HAP-1 (cell line): ENCODE measurements around the gene MRPS18A.

Source experiments
- DNase-seq, 2 experiments: peaks; one replicate each; pipeline ENCODE4 v3.0.0-alpha.2; 2016 to 2020; ENCODE audit warnings: low spot score in 2 of 2
- H3K27me3 ChIP-seq: fragments of 250-450 bp; sonication (Bioruptor Pico); 2 replicates; pipeline ENCODE4 v1.5.1; 2020; ENCODE audit warnings: low read depth, mild to moderate bottlenecking, moderate library complexity
- H3K36me3 ChIP-seq: fragments of 250-450 bp; sonication (Bioruptor Pico); replicated peaks from 2 replicates; pipeline ENCODE4 v1.5.1; 2020; ENCODE audit warnings: mild to moderate bottlenecking
- H3K4me1 ChIP-seq: fragments of 250-450 bp; sonication (Bioruptor Pico); 2 replicates; pipeline ENCODE4 v1.5.1; 2020; ENCODE audit warnings: mild to moderate bottlenecking
- H3K4me3 ChIP-seq: fragments of 250-450 bp; sonication (Bioruptor Pico); 2 replicates; pipeline ENCODE4 v1.5.1; 2020; ENCODE audit warnings: mild to moderate bottlenecking, moderate library complexity
- H3K9me3 ChIP-seq: fragments of 250-450 bp; sonication (Bioruptor Pico); 2 replicates; pipeline ENCODE4 v1.5.1; 2020; ENCODE audit warnings: mild to moderate bottlenecking, moderate library complexity
- in situ Hi-C: fragments of 300-500 bp; cut with MboI; formaldehyde crosslinking; loops from 3 replicates; pipeline ENCODE4 v1.14.3; 2020; ENCODE audit warnings: low sequenced_read_pairs, inconsistent platforms, mixed read lengths

MRPS18A gene

GRCh38 chr6:43676962-43677606 lies 10.5 kb downstream of the MRPS18A start:
- H3K27me3 ChIP-seq = no peaks in the 10 kb centered on the region
- H3K4me1 ChIP-seq = no peaks in the 10 kb centered on the region; the same call in 1 of the 2 replicates
- in situ Hi-C loops = no loop called here
- no peak overlapping the region for H3K4me3 ChIP-seq
- H3K9me3 ChIP-seq = no peaks in the 10 kb centered on the region
- no peak for DNase-seq
- H3K36me3 ChIP-seq = peaks cover 78% of the 10 kb centered on the region

- Histone ChIP-seq H3K4me3 (no peak overlapping the region), H3K27me3 (no peaks in the 10 kb centered on the region), H3K9me3 (no peaks in the 10 kb centered on the region), H3K4me1 (no peaks in the 10 kb centered on the region), H3K36me3 (peaks cover 76% of the 10 kb centered on the region)
- DNase-seq = no peak
- in situ Hi-C loops = loop anchor here (25.0 kb wide), 1 partner anchor 412 kb away; no protein-coding TSS in a partner anchor
Observed at GRCh38 chr6:43674921-43675320, 12.7 kb downstream of the MRPS18A start.

GRCh38 chr6:43674291-43674690 lies 13.3 kb downstream of the MRPS18A start:
- H3K4me3 ChIP-seq = no peak overlapping the region
- H3K9me3 ChIP-seq = no peaks in the 10 kb centered on the region
- no peaks in the 10 kb centered on the region for H3K4me1 ChIP-seq
- no peaks in the 10 kb centered on the region for H3K27me3 ChIP-seq
- in situ Hi-C loops = loop anchor here (25.0 kb wide), 1 partner anchor 413 kb away; no protein-coding TSS in a partner anchor
- H3K36me3 ChIP-seq = peaks cover 71% of the 10 kb centered on the region
- DNase-seq = no peak

GRCh38 chr6:43673444-43674084 lies 14.0 kb downstream of the MRPS18A start:
- in situ Hi-C loops = loop anchor here (25.0 kb wide), 1 partner anchor 414 kb away; no protein-coding TSS in a partner anchor
- Histone ChIP-seq H3K4me3 (no peak overlapping the region), H3K36me3 (peaks cover 64% of the 10 kb centered on the region)

GRCh38 chr6:43671801-43672690 lies 15.5 kb downstream of the MRPS18A start:
- Histone ChIP-seq H3K9me3 (no peaks in the 10 kb centered on the region), H3K4me1 (no peaks in the 10 kb centered on the region), H3K4me3 (no peak overlapping the region), H3K27me3 (no peaks in the 10 kb centered on the region), H3K36me3 (peaks cover 51% of the 10 kb centered on the region)
- in situ Hi-C loops = loop anchor here (25.0 kb wide), 1 partner anchor 415 kb away; no protein-coding TSS in a partner anchor
- no peak for DNase-seq

More at GRCh38 chr6:43673444-43674084, 14.0 kb downstream of the MRPS18A start:
- DNase-seq = no peak
- H3K9me3 ChIP-seq = no peaks in the 10 kb centered on the region
- no peaks in the 10 kb centered on the region for H3K4me1 ChIP-seq
- H3K27me3 ChIP-seq = no peaks in the 10 kb centered on the region

GRCh38 chr6:43671011-43671800 lies 16.4 kb downstream of the MRPS18A start:
- H3K27me3 ChIP-seq = no peaks in the 10 kb centered on the region
- DNase-seq = no peak
- H3K36me3 ChIP-seq = peaks cover 42% of the 10 kb centered on the region
- no peaks in the 10 kb centered on the region for H3K9me3 ChIP-seq
- H3K4me3 ChIP-seq = no peak overlapping the region
- H3K4me1 ChIP-seq = no peaks in the 10 kb centered on the region
- in situ Hi-C loops = loop anchor here (25.0 kb wide), 1 partner anchor 416 kb away; no protein-coding TSS in a partner anchor

- in situ Hi-C loops = loop anchor here (25.0 kb wide), 1 partner anchor 417 kb away; no protein-coding TSS in a partner anchor
- H3K36me3 ChIP-seq = peaks cover 39% of the 10 kb centered on the region
Observed at GRCh38 chr6:43670623-43670986, 17.0 kb downstream of the MRPS18A start.

GRCh38 chr6:43669922-43670622 lies 17.5 kb downstream of the MRPS18A start:
- Histone ChIP-seq H3K36me3 (peaks cover 33% of the 10 kb centered on the region), H3K4me3 (no peak overlapping the region), H3K27me3 (no peaks in the 10 kb centered on the region), H3K4me1 (no peaks in the 10 kb centered on the region), H3K9me3 (no peaks in the 10 kb centered on the region)
- in situ Hi-C loops = loop anchor here (25.0 kb wide), 1 partner anchor 417 kb away; no protein-coding TSS in a partner anchor
- no peak for DNase-seq

More at GRCh38 chr6:43670623-43670986, 17.0 kb downstream of the MRPS18A start:
- Histone ChIP-seq H3K4me1 (no peaks in the 10 kb centered on the region), H3K4me3 (no peak overlapping the region), H3K9me3 (no peaks in the 10 kb centered on the region), H3K27me3 (no peaks in the 10 kb centered on the region)
- no peak for DNase-seq

GRCh38 chr6:43669050-43669921 lies 18.3 kb downstream of the MRPS18A start:
- Histone ChIP-seq H3K4me3 (no peak overlapping the region), H3K9me3 (no peaks in the 10 kb centered on the region), H3K36me3 (peaks cover 25% of the 10 kb centered on the region), H3K4me1 (no peaks in the 10 kb centered on the region), H3K27me3 (no peaks in the 10 kb centered on the region)
- no peak for DNase-seq
- in situ Hi-C loops = loop anchor here (25.0 kb wide), 1 partner anchor 418 kb away; no protein-coding TSS in a partner anchor

- in situ Hi-C loops = loop anchor here (25.0 kb wide), 1 partner anchor 419 kb away; no protein-coding TSS in a partner anchor
- no peaks in the 10 kb centered on the region for H3K27me3 ChIP-seq
- H3K9me3 ChIP-seq = no peaks in the 10 kb centered on the region
- H3K4me3 ChIP-seq = no peak overlapping the region
- DNase-seq = peak; percentile 39 to 70
- H3K36me3 ChIP-seq = peaks cover 17% of the 10 kb centered on the region
- H3K4me1 ChIP-seq = no peaks in the 10 kb centered on the region
Observed at GRCh38 chr6:43668151-43669028, 19.2 kb downstream of the MRPS18A start.
